Hematopoietic multipotent progenitor cell treated with erythropoietin and hydrocortisone succinate and interleukin-3 and kit ligand, for 15 days (in vitro differentiated cells): ENCODE results near the gene ZNF652.
A peak's percentile ranks its signal among the peaks of the same experiment; 100 is the strongest.
"Not testable (repeated sequence)": the region's sequence is repeated elsewhere in the genome, so short reads cannot be mapped to it uniquely, and the experiment has no call there.

Experiments
- DNase-seq: peaks from one replicate; pipeline ENCODE4 v3.0.0-alpha.2; 2015; ENCODE audit warnings: low spot score

ZNF652 gene

GRCh38 chr17:49386373-49386772 lies 24.3 kb upstream of the ZNF652 start:
- no peak for DNase-seq

- DNase-seq = no peak
These were observed 22.9 kb upstream of the ZNF652 start for GRCh38 chr17:49384951-49385350.

- DNase-seq = no peak
These were observed 21.0 kb upstream of the ZNF652 start for GRCh38 chr17:49383060-49383459.

- DNase-seq = no peak
These were observed 20.5 kb upstream of the ZNF652 start for GRCh38 chr17:49382556-49382955.

GRCh38 chr17:49381793-49382192 lies 19.7 kb upstream of the ZNF652 start:
- DNase-seq = no peak

GRCh38 chr17:49381033-49381432 lies 19.0 kb upstream of the ZNF652 start:
- no peak for DNase-seq

- DNase-seq = no peak
These were observed 17.9 kb upstream of the ZNF652 start for GRCh38 chr17:49379926-49380325.

- DNase-seq = no peak
These were observed 16.3 kb upstream of the ZNF652 start for GRCh38 chr17:49378311-49378710.

GRCh38 chr17:49375544-49375943 lies 13.5 kb upstream of the ZNF652 start:
- no peak for DNase-seq

GRCh38 chr17:49373115-49373514 lies 11.1 kb upstream of the ZNF652 start:
- no peak for DNase-seq

GRCh38 chr17:49372425-49372824 lies 10.4 kb upstream of the ZNF652 start:
- no peak for DNase-seq

GRCh38 chr17:49370971-49371834 lies 9.2 kb upstream of the ZNF652 start:
- no peak for DNase-seq

- no peak for DNase-seq
These were observed 7.7 kb upstream of the ZNF652 start for GRCh38 chr17:49369760-49370159.

- no peak for DNase-seq
These were observed 7.0 kb upstream of the ZNF652 start for GRCh38 chr17:49369089-49369488.

- no peak for DNase-seq
These were observed 3.6 kb upstream of the ZNF652 start for GRCh38 chr17:49365667-49366066.

- not testable (repeated sequence) for DNase-seq
These were observed 3.1 kb upstream of the ZNF652 start for GRCh38 chr17:49365126-49365525.

- DNase-seq = no peak
These were observed 2.1 kb upstream of the ZNF652 start for GRCh38 chr17:49364119-49364518.

GRCh38 chr17:49363251-49363650 lies 1.2 kb upstream of the ZNF652 start:
- no peak for DNase-seq

- DNase-seq = no peak
These were observed 670 bp upstream of the ZNF652 start for GRCh38 chr17:49362723-49363117.

GRCh38 chr17:49361129-49361901 lies 735 bp downstream of the ZNF652 start:
- peak; percentile 36 for DNase-seq

GRCh38 chr17:49360796-49361128 lies 1.3 kb downstream of the ZNF652 start:
- no peak for DNase-seq

GRCh38 chr17:49359990-49360795 lies 1.9 kb downstream of the ZNF652 start:
- no peak for DNase-seq
